ENCODE results near the gene PCDH9. TPM values are rescaled to one million over a fixed set of nuclear protein-coding genes. Genes with fewer than 3 reads are reported as not detected.

Gene PCDH9
- total and polyA plus RNA-seq, 2 of the 4 experiments (the other 2 are of a cell fraction) = 2.2 to 10.2 TPM

GRCh38 chr13:67018775-67019174 is 211.4 kb downstream of the PCDH9 start:
- POLR2A ChIA-PET (ENCODE audit: unreplicated experiment) = no interaction called here
- intact Hi-C loops (cut with micrococcal nuclease) (no loop called here), dilution Hi-C loops (cut with HindIII; ENCODE audit: low sequenced_read_pairs, unreplicated experiment) (no loop called here), in situ Hi-C loops (cut with MboI; ENCODE audit: low sequenced_read_pairs) (no loop called here)
- no peak for ATAC-seq (ENCODE audit: low read depth)
- no peak for TF ChIP-seq FOS (IDR thresholded peaks at IDR 0.05; ENCODE audit: low read depth, low read length)
- no peak for TF ChIP-seq CEBPB (IDR thresholded peaks at IDR 0.05; ENCODE audit: low read depth, low read length)
- no peak for TF ChIP-seq RAD21 (IDR thresholded peaks at IDR 0.05; ENCODE audit: low read length)
- no peak for TF ChIP-seq USF2 (IDR thresholded peaks at IDR 0.05; ENCODE audit: low read depth, low read length)
- no peak for TF ChIP-seq CTCF (conservative IDR thresholded peaks at IDR 0.05; ENCODE audit: low read depth, low read length)
- no peak for TF ChIP-seq SMC3 (IDR thresholded peaks at IDR 0.05; ENCODE audit: low read depth, low read length)
- WGBS, 2 experiments (ENCODE audit: extremely low coverage in 2 of 2, insufficient read length in 1 of 2) = 100% methylated on average over 2 of the region's 3 CpGs; no CpG with 5 or more reads in 1 of the 2 experiments
- no peaks in the 10 kb centered on the region for H3K9me3 ChIP-seq (ENCODE audit: control insufficient read depth, insufficient read depth, low read length)
- CTCF ChIA-PET = interaction anchor here (0.6 kb wide), 1 partner anchor 165 kb away, joined by 6 read pairs; no protein-coding TSS in a partner anchor
- no TSS peak for BruUV-seq (replicated peaks)
- H4K8ac ChIP-seq (ENCODE audit: low read depth in 2 of 2, low read length in 2 of 2) = no peak overlapping the region
- H3K9ac ChIP-seq (ENCODE audit: low read depth, low read length) = no peak overlapping the region
- H2AK9ac ChIP-seq (replicated peaks; ENCODE audit: low read depth, low read length, poor library complexity) = no peak overlapping the region
- no peak overlapping the region for H2BK15ac ChIP-seq (ENCODE audit: low read depth, low read length)
- H4K20me1 ChIP-seq (ENCODE audit: insufficient read depth, low read length) = no peaks in the 10 kb centered on the region
- H3K56ac ChIP-seq (ENCODE audit: extremely low read depth, insufficient read depth, low read length) = no peak overlapping the region
- no peak overlapping the region for H3K27ac ChIP-seq (ENCODE audit: insufficient read depth, low read length)
- H3K18ac ChIP-seq (ENCODE audit: low read depth, low read length) = no peak overlapping the region
- no peaks in the 10 kb centered on the region for H3K79me1 ChIP-seq (ENCODE audit: low read depth in 1 of 2, low read length in 2 of 2)
- no peaks in the 10 kb centered on the region for H3K9me1 ChIP-seq (ENCODE audit: insufficient read depth, low read length)
- no peak overlapping the region for H2BK120ac ChIP-seq (ENCODE audit: low read depth, low read length)
- DNase-seq = no peak
- no peak overlapping the region for H3K23ac ChIP-seq (ENCODE audit: low read depth, low read length)
- H3K14ac ChIP-seq (replicated peaks; ENCODE audit: low read depth, low read length) = no peak overlapping the region
- H2BK20ac ChIP-seq (ENCODE audit: low read depth, low read length) = no peak overlapping the region
- H3K27me3 ChIP-seq (ENCODE audit: control insufficient read depth, insufficient read depth, low read length) = no peaks in the 10 kb centered on the region; the same call in 1 of the 2 replicates
- no peak overlapping the region for H2AFZ ChIP-seq (replicated peaks; ENCODE audit: low read length, poor library complexity)
- no peak overlapping the region for H3K4ac ChIP-seq (ENCODE audit: low read depth, low read length)
- no peak overlapping the region for H4K5ac ChIP-seq (ENCODE audit: low read depth, low read length)
- no peak overlapping the region for H4K91ac ChIP-seq (ENCODE audit: insufficient read depth, low read depth, low read length)
- no peaks in the 10 kb centered on the region for H3K4me1 ChIP-seq (ENCODE audit: control insufficient read depth, insufficient read depth, low read length)
- no peaks in the 10 kb centered on the region for H3K36me3 ChIP-seq (ENCODE audit: control insufficient read depth, insufficient read depth, low read length)
- no peak overlapping the region for H2BK5ac ChIP-seq (ENCODE audit: low read depth, low read length, poor library complexity, severe bottlenecking)
- H2AK5ac ChIP-seq (ENCODE audit: low read depth, low read length) = no peak overlapping the region
- H3K4me3 ChIP-seq (ENCODE audit: insufficient read depth, low read depth, low read length) = no peak overlapping the region
- no peak overlapping the region for H3K4me2 ChIP-seq (ENCODE audit: low read depth, low read length)

Data from IMR-90 (cell line).